HG02938 (cell line): ENCODE measurements around the gene TGM1.
"Not testable (repeated sequence)": the region's sequence is repeated elsewhere in the genome, so short reads cannot be mapped to it uniquely, and the experiment has no call there.

Source experiments
- ATAC-seq: cut with Tn5 transposase; IDR thresholded peaks from one replicate; pipeline ENCODE4 v1.9.1; 2021; ENCODE audit warnings: mild to moderate bottlenecking, moderate library complexity; ENCODE audit not compliant: unreplicated experiment

TGM1 gene

DNA sequence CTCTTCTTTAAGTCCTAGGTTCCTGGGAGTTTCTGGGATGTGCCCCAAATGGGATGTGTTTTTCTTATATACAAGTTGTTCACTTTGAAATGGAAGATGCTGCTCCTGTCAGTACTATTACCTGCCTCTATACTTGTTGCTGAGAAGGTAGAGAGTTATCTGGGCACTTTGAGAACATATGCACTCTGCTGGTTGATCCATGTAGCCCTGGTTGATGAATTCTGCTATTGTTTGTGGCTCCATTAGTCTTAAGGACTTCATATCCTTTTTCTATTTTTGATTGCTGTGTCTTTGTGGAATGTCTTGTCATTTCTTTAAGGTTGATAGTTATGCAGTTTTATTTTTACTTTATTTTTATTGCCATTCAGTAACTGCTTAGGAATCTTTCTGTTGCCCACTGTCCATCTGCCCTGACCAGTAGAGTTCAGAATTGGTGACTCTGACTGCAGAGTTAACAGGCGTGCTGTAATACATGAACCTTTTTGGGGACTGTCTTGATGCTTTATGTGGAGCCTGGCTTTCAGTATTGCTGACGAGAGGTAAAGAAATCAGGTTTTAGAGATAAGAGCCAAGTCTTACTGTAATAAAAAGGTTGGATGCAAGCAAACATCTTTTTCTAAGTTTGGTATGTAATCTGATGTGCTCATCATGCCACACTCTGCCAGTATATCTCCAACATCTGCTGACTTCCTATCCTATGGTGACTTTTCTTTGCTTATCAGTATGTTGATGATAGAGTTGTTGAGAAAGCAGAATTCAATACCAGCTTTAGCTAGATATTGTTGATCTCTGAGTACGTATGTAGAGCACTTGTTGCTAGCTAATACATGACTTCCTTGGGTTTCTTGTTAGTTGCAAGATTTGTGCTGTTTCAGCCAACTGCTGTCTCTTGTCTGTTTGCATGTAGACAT lies 28.6 kb downstream of the TGM1 start:
- no peak for ATAC-seq

- no peak for ATAC-seq
Measured at GRCh38 chr14:24233538-24233866, 29.5 kb downstream of the TGM1 start.

GRCh38 chr14:24232645-24233537 lies 30.1 kb downstream of the TGM1 start, which contains the start of gene GMPR2:
TSS of gene GMPR2 (plus strand) at chr14:24232929. CDS start at chr14:24233254, 325 bp downstream.
- ATAC-seq = peak; percentile 53

DNA sequence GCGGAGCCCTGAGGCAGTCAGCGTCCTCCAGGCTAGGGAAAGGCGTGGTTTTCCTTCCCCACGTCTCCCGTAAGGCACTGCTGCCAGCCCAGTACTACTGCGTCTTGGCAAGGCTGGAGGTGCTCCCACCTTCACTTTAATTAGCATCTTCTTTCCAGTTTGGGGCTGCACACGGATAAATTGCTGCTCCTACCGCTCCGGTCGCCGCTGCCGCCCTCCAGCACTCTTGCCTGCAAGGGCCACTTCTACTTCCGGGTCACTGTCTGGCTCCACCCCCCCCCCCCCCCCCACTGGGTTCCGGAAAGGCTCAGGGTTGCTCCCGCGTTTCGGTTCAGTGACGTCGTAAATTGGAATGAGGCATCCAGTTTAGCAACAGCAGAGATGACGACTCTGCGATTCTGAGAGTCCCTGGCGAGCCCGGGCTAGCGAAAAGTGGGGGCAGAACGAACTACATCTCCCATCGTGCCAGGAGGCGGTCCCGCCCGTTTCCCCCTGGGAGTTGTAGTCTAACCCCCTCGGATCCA lies 30.8 kb downstream of the TGM1 start, which contains the start of gene NEDD8:
TSS of gene NEDD8 (minus strand) at position 247 of the 524 bp plus-strand sequence. CDS start at position 147, 100 bp downstream.
- ATAC-seq = peak; percentile 69

DNA sequence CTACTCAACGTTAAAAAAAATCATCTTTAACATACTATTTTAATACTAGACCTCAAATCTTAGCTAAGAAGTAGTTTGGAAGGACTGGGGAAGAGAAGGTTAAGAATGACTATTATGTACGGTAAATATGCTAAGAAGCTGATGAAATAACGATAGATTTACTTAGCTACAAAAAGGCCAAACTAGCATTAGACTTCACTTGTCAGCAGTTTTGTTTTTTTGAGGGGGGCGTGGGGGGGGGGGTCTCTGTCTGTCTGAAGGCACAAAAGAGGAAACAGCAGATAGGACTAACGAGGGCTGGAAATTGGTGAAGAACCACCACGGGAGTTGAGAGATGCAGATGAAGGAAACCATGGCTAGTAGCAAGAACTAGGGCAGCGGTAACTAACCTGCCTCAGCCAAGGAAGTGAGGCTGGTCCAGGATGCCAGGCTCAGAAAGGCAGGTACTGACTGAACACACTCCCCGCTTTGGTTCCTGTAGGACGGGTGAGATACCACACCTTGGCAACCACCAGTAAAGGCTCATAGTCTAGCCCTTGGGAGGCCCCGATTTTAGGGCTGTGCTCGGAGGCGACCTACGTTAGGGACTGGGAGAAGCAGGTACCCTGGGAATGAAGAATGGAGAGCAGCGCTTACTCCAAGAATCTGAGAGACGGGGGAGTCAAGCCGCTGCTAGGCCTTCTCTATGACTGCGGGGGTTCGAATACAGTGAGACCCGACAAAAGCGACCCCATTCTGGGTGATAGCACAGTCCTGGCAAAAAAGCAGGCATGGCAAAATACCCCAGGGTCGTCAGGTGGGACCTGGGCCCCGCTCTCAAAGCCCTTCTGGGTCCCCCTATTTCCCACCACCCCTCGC lies 31.5 kb downstream of the TGM1 start:
- ATAC-seq = peak; percentile 8

- no peak for ATAC-seq
Measured at GRCh38 chr14:24228902-24229301, 34.1 kb downstream of the TGM1 start.

GRCh38 chr14:24226473-24226872 lies 36.5 kb downstream of the TGM1 start:
- ATAC-seq = no peak

- no peak for ATAC-seq
Measured at GRCh38 chr14:24224618-24225071, 38.3 kb downstream of the TGM1 start.

DNA sequence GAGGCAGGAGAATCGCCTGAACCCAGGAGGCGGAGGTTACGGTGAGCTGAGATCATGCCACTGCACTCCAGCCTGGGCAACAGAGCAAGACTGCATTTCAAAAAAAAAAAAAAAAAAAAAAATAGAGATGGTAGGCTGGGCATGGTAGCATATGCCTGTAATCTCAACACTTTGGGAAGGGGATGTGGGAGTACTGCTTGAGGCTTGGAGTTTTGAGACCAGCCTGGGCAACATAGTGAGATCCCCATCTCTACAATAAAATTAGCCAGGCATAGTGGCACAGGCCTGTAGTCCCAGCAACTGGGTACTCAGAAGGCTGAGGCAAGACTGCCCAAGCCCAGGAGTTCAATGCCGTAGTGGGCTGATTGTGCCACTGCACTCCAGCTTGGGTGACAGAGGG lies 40.0 kb downstream of the TGM1 start:
- not testable (repeated sequence) for ATAC-seq

DNA sequence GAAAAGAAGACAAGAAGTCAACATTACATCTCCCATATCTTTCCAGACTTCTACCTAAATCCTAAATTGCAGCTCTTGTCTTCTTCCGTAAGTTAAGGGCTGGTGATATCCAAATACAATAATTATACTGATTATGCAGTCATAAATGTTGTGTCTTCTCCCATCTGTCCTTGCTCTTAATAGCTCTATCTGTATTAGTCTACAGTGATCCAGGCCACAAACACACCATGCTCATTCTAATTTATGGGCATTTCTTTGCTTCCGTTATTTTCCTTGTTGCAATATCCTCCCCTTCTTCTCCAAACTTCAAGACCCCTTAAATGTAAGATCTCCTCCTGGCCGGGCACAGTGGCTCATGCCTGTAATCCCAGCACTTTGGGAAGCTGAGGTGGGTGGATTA lies 43.5 kb downstream of the TGM1 start:
- ATAC-seq = no peak

DNA sequence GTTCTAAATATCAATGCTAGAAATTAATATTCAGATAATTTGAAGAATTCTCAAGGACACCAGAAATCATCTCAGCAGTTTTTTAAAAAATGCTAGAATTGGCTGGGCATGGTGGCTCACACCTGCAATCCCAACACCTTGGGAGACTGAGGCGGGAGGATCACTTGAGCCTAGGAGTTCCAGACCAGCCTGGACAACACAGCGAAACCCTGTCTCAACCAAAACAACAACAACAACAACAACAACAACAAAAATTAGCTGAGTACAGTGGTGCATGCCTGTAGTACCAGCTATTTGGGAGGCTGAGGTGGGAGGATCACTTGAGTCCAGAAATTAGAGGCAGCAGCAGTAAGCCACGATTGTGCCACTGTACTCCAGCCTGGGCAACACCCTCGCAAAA lies 43.9 kb downstream of the TGM1 start:
- no peak for ATAC-seq

GRCh38 chr14:24216876-24217275 lies 46.1 kb downstream of the TGM1 start:
- ATAC-seq = not testable (repeated sequence)

- no peak for ATAC-seq
Measured at GRCh38 chr14:24216345-24216699, 46.7 kb downstream of the TGM1 start.

DNA sequence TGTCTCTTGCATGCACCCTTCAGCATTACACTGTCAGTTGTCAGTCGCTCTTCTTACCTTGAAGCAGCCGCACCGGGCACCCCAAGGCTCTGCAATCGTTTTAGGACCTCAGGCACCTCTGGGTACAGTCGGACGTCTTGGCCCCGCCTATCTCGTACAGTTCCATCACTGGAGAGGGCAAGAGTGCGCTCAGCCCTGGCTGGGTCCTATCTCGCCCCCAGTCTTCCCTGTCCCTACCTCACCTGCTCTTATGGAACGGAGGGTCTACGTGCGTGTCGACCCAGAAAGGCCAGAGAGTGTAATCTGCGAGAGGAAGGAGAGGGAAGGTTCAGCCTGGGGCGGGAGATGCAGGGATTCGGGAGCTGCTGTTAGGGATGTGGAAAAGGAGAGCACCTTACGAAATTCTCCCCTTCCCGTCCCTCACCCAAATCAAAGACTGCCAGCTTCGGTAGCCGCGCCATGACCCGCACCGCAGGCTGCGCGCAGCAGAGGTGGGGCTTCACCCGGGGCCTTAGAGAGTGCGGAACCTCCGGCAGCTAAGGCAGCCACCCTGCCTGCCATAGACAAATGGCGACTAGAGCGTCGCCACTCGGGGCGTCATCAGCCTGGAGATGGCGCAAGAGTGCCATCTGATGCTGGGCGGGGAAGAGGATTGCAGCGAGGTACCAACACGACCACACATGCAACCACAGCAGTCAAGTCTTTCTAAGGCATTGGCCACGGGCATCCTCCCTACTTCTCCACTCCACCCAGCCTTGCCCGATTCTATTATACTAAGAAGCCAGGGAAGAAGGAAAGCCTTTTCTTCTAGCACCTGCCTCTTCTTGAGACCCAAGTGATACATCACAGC lies 47.3 kb downstream of the TGM1 start, which contains the start of gene MDP1:
TSS of gene MDP1 (minus strand) at position 572 of the 850 bp plus-strand sequence. CDS start at position 461, 111 bp downstream.
- peak; percentile 50 for ATAC-seq

GRCh38 chr14:24213866-24214662 lies 48.9 kb downstream of the TGM1 start:
- no peak for ATAC-seq

GRCh38 chr14:24212924-24213865 lies 49.8 kb downstream of the TGM1 start, which contains the start of gene CHMP4A:
TSS of gene CHMP4A (minus strand) at chr14:24213488. CDS start at chr14:24213439, 49 bp downstream.
- ATAC-seq = peak; percentile 79

- no peak for ATAC-seq
Measured at GRCh38 chr14:24211311-24211710, 51.7 kb downstream of the TGM1 start.
